Measurements from ENCODE around the gene TMEM176A.
"Not testable (repeated sequence)": the region's sequence is repeated elsewhere in the genome, so short reads cannot be mapped to it uniquely, and the experiment has no call there.

TMEM176A gene

DNA sequence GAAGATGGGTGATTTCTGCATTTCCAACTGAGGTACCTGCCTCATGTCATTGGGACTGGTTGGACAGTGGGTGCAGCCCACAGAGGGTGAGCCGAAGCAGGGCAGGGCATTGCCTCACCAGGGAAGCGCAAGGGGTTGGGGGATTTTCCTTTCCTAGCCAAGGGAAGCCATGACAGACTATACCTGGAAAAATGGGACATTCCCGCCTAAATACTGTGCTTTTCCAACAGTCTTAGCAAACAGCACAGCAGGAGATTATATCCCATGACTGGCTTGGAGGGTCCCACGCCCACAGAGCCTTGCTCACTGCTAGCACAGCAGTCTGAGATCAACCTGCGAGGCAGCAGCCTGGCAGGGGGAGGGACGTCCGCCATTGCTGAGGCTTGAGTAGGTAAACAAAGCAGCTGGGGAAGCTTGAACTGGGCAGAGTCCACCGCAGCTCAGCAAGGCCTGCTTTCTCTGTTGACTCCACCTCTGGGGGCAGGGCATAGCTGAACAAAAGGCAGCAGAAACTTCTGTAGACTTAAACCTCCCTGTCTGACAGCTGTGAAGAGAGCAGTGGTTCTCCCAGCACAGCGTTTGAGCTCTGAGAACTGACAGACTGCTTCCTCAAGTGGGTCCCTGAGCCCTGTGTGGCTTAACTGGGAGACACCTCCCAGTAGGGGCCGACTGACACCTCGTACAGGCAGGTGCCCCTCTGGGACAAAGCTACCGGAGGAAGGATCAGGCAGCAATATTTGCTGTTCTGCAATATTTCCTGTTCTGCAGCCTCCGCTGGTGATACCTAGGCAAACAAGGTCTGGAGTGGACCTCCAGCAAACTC is 7.3 kb downstream of the TMEM176A start:
- not testable (repeated sequence) for H2BK120ac ChIP-seq (ENCODE audit: low read depth, low read length); H2BK15ac ChIP-seq (ENCODE audit: low read length); H3K27ac ChIP-seq (replicated peaks; ENCODE audit: low read length); H2BK12ac ChIP-seq (ENCODE audit: low read length); H4K91ac ChIP-seq (ENCODE audit: low read depth, low read length, poor library complexity); H3K4me2 ChIP-seq (ENCODE audit: insufficient read depth, low read length, poor library complexity, severe bottlenecking); H4K8ac ChIP-seq (ENCODE audit: low read depth, low read length); H3K14ac ChIP-seq (ENCODE audit: low read length); H3K9ac ChIP-seq (ENCODE audit: low read depth, low read length, poor library complexity); DNase-seq (ENCODE audit: low spot score); H3K79me1 ChIP-seq (ENCODE audit: low read depth, low read length); H3K9me3 ChIP-seq (replicated peaks in 1 of 2; ENCODE audit: control insufficient read depth in 2 of 2, insufficient read depth in 1 of 2, low read depth in 1 of 2, low read length in 2 of 2); H2AK5ac ChIP-seq (ENCODE audit: low read depth, low read length); H2BK5ac ChIP-seq (ENCODE audit: low read length); H3K4me1 ChIP-seq (ENCODE audit: control insufficient read depth in 2 of 2, insufficient read depth in 1 of 2, low read depth in 1 of 2, low read length in 2 of 2); H3K4ac ChIP-seq (ENCODE audit: low read length); H3K36me3 ChIP-seq (replicated peaks in 1 of 2; ENCODE audit: control insufficient read depth in 2 of 2, insufficient read depth in 2 of 2, low read length in 2 of 2); H3K23ac ChIP-seq (ENCODE audit: low read depth, low read length, poor library complexity)
- peak overlapping the region in 1 of 2 donors; percentile 41 for H3K4me3 ChIP-seq (ENCODE audit: low read length in 2 of 2)
- H3K27me3 ChIP-seq (ENCODE audit: control insufficient read depth in 3 of 3, insufficient read depth in 3 of 3, low read depth in 1 of 3, low read length in 3 of 3): peaks cover 0 to 10% (median 0%) of the 10 kb centered on the region in 3 experiments
- no CpG with 5 or more reads among the region's 13 CpGs for WGBS, 2 donors (ENCODE audit: extremely low coverage in 2 of 2, insufficient read length in 2 of 2, insufficient replicate concordance in 1 of 2)
- peak overlapping the region; percentile 40 for H2AFZ ChIP-seq (ENCODE audit: low read length)
- peak overlapping the region; percentile 71 for H3K18ac ChIP-seq (ENCODE audit: low read length)

DNA sequence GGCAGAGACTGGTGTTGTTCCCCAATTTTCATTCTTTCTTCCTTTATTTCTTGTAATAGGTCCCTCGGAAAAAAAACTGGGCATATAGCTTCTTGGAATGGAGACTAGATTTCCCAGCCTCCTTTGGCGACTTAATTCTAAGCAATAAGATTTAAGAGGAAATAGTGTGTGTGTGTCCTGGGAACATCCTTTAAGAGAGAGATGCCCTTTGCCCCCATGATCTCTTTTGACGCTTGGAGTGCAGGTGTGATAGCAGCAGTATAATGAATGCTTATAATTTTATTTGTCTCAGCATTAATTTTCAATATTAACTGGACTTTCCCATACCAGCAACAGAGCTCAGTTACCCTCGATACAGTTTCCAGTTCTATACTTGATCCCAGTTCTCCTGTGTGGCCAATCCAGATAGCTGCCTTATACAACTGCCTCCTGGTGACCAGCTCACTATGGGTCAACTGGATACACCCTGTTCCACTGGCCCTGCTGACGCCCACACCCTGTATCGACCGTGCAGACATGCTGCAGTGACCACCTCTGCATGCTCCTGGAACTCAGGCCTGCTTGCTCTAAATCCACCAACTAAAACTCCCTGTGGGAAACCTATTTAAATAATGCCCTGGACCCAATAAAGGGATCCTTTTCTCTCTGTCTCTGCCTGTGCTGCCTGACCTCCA is 13.9 kb downstream of the TMEM176A start:
- Histone ChIP-seq H3K4me1 (ENCODE audit: control insufficient read depth in 2 of 2, insufficient read depth in 1 of 2, low read depth in 1 of 2, low read length in 2 of 2) (peaks cover 0 to 1% of the 10 kb centered on the region in 2 donors), H3K79me1 (ENCODE audit: low read depth, low read length) (no peaks in the 10 kb centered on the region), H3K27ac (replicated peaks; ENCODE audit: low read length) (peak overlapping the region; percentile 59), H2BK120ac (ENCODE audit: low read depth, low read length) (no peak overlapping the region), H3K4ac (ENCODE audit: low read length) (no peak overlapping the region), H3K14ac (ENCODE audit: low read length) (no peak overlapping the region), H3K9me3 (replicated peaks in 1 of 2; ENCODE audit: control insufficient read depth in 2 of 2, insufficient read depth in 1 of 2, low read depth in 1 of 2, low read length in 2 of 2) (no peaks in the 10 kb centered on the region), H3K36me3 (replicated peaks in 1 of 2; ENCODE audit: control insufficient read depth in 2 of 2, insufficient read depth in 2 of 2, low read length in 2 of 2) (no peaks in the 10 kb centered on the region), H2AFZ (ENCODE audit: low read length) (no peak overlapping the region), H3K9ac (ENCODE audit: low read depth, low read length, poor library complexity) (no peak overlapping the region), H3K23ac (ENCODE audit: low read depth, low read length, poor library complexity) (no peak overlapping the region), H4K8ac (ENCODE audit: low read depth, low read length) (no peak overlapping the region), H3K4me2 (ENCODE audit: insufficient read depth, low read length, poor library complexity, severe bottlenecking) (no peak overlapping the region), H2AK5ac (ENCODE audit: low read depth, low read length) (no peak overlapping the region), H3K27me3 (ENCODE audit: control insufficient read depth in 3 of 3, insufficient read depth in 3 of 3, low read depth in 1 of 3, low read length in 3 of 3) (no peaks in the 10 kb centered on the region), H3K4me3 (ENCODE audit: low read length in 2 of 2) (no peak overlapping the region), H2BK5ac (ENCODE audit: low read length) (no peak overlapping the region), H2BK12ac (ENCODE audit: low read length) (no peak overlapping the region), H3K18ac (ENCODE audit: low read length) (no peak overlapping the region), H2BK15ac (ENCODE audit: low read length) (no peak overlapping the region), H4K91ac (ENCODE audit: low read depth, low read length, poor library complexity) (no peak overlapping the region)
- DNase-seq (ENCODE audit: low spot score): no peak
- no CpG with 5 or more reads among the region's 7 CpGs for WGBS, 2 donors (ENCODE audit: extremely low coverage in 2 of 2, insufficient read length in 2 of 2, insufficient replicate concordance in 1 of 2)

DNA sequence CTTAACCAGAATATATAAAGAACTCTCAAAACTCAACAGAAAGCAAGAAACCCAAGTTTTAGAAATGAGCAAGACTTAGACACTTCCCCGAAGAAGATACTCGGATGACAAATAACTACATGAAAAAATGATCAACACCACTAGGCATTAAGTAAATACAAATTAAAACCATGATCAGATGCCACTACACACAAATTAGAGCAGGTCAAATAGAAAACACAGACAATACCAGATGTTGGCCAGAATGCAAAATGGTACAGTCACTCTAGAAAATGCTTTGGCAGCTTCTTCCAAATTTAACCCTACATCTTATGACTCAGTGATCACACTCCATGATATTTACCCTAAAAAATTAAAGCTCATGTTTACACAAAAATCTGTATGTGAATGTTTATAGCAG is 18.4 kb downstream of the TMEM176A start:
- H2BK5ac ChIP-seq (ENCODE audit: low read length): no peak overlapping the region

DNA sequence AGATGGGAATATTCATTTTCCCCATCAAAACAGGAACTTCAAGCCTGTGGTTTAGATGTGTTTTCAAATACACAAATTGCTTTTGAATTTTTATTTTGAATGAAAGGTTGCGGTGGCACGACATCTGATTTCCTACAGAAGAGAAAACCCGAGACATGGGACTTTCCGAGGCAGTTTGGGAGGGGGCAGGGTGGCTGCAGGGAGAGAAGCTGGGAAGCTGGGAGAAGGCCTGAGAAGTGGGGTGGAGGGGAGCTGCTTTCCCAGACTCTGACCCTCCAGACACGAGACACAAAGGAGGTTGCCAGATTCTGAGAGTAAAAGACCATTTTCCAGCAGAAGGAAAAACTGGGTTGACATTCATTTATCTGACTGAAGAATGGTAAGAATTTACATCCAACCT is 19.6 kb downstream of the TMEM176A start:
- Histone ChIP-seq H3K27me3 (ENCODE audit: control insufficient read depth in 3 of 3, insufficient read depth in 3 of 3, low read depth in 1 of 3, low read length in 3 of 3) (no peaks in the 10 kb centered on the region), H3K23ac (ENCODE audit: low read depth, low read length, poor library complexity) (no peak overlapping the region), H4K91ac (ENCODE audit: low read depth, low read length, poor library complexity) (no peak overlapping the region), H3K27ac (replicated peaks; ENCODE audit: low read length) (no peak overlapping the region), H3K36me3 (replicated peaks in 1 of 2; ENCODE audit: control insufficient read depth in 2 of 2, insufficient read depth in 2 of 2, low read length in 2 of 2) (no peaks in the 10 kb centered on the region), H3K9me3 (replicated peaks in 1 of 2; ENCODE audit: control insufficient read depth in 2 of 2, insufficient read depth in 1 of 2, low read depth in 1 of 2, low read length in 2 of 2) (no peaks in the 10 kb centered on the region), H2BK120ac (ENCODE audit: low read depth, low read length) (no peak overlapping the region), H3K9ac (ENCODE audit: low read depth, low read length, poor library complexity) (no peak overlapping the region), H3K79me1 (ENCODE audit: low read depth, low read length) (no peaks in the 10 kb centered on the region), H4K8ac (ENCODE audit: low read depth, low read length) (no peak overlapping the region), H3K4me1 (ENCODE audit: control insufficient read depth in 2 of 2, insufficient read depth in 1 of 2, low read depth in 1 of 2, low read length in 2 of 2) (peaks cover 0 to 3% of the 10 kb centered on the region in 2 donors), H2BK15ac (ENCODE audit: low read length) (no peak overlapping the region), H3K4me3 (ENCODE audit: low read length in 2 of 2) (no peak overlapping the region), H2AFZ (ENCODE audit: low read length) (no peak overlapping the region), H2AK5ac (ENCODE audit: low read depth, low read length) (no peak overlapping the region), H3K18ac (ENCODE audit: low read length) (no peak overlapping the region), H2BK5ac (ENCODE audit: low read length) (no peak overlapping the region), H3K4me2 (ENCODE audit: insufficient read depth, low read length, poor library complexity, severe bottlenecking) (no peak overlapping the region), H3K4ac (ENCODE audit: low read length) (no peak overlapping the region), H3K14ac (ENCODE audit: low read length) (no peak overlapping the region), H2BK12ac (ENCODE audit: low read length) (no peak overlapping the region)
- no CpG with 5 or more reads among the region's 5 CpGs for WGBS, 2 donors (ENCODE audit: extremely low coverage in 2 of 2, insufficient read length in 2 of 2, insufficient replicate concordance in 1 of 2)
- no peak for DNase-seq (ENCODE audit: low spot score)

More for the DNA sequence above, 18.4 kb downstream of the TMEM176A start:
- Histone ChIP-seq H3K27ac (replicated peaks; ENCODE audit: low read length) (no peak overlapping the region), H3K4ac (ENCODE audit: low read length) (no peak overlapping the region), H2AK5ac (ENCODE audit: low read depth, low read length) (no peak overlapping the region), H3K14ac (ENCODE audit: low read length) (no peak overlapping the region), H2BK12ac (ENCODE audit: low read length) (no peak overlapping the region), H3K4me2 (ENCODE audit: insufficient read depth, low read length, poor library complexity, severe bottlenecking) (no peak overlapping the region), H3K79me1 (ENCODE audit: low read depth, low read length) (no peaks in the 10 kb centered on the region), H3K27me3 (ENCODE audit: control insufficient read depth in 3 of 3, insufficient read depth in 3 of 3, low read depth in 1 of 3, low read length in 3 of 3) (no peaks in the 10 kb centered on the region), H3K4me1 (ENCODE audit: control insufficient read depth in 2 of 2, insufficient read depth in 1 of 2, low read depth in 1 of 2, low read length in 2 of 2) (peaks cover 0 to 4% of the 10 kb centered on the region in 2 donors), H2BK120ac (ENCODE audit: low read depth, low read length) (no peak overlapping the region), H3K9ac (ENCODE audit: low read depth, low read length, poor library complexity) (no peak overlapping the region), H3K36me3 (replicated peaks in 1 of 2; ENCODE audit: control insufficient read depth in 2 of 2, insufficient read depth in 2 of 2, low read length in 2 of 2) (no peaks in the 10 kb centered on the region), H3K4me3 (ENCODE audit: low read length in 2 of 2) (no peak overlapping the region), H3K9me3 (replicated peaks in 1 of 2; ENCODE audit: control insufficient read depth in 2 of 2, insufficient read depth in 1 of 2, low read depth in 1 of 2, low read length in 2 of 2) (no peaks in the 10 kb centered on the region), H3K18ac (ENCODE audit: low read length) (no peak overlapping the region), H3K23ac (ENCODE audit: low read depth, low read length, poor library complexity) (no peak overlapping the region), H4K91ac (ENCODE audit: low read depth, low read length, poor library complexity) (no peak overlapping the region), H2BK15ac (ENCODE audit: low read length) (no peak overlapping the region), H4K8ac (ENCODE audit: low read depth, low read length) (no peak overlapping the region), H2AFZ (ENCODE audit: low read length) (no peak overlapping the region)
- DNase-seq (ENCODE audit: low spot score): no peak
- no CpG with 5 or more reads among the region's 2 CpGs for WGBS, 2 donors (ENCODE audit: extremely low coverage in 2 of 2, insufficient read length in 2 of 2, insufficient replicate concordance in 1 of 2)

Data from neuronal stem cell (in vitro differentiated cells).